Frontal cortex (tissue), 4 donors: ENCODE measurements around the gene CCDC9B. TPM values are rescaled to one million over a fixed set of nuclear protein-coding genes. Genes with fewer than 3 reads are reported as not detected.

Experiments used
- DNase-seq, 2 donors: peaks; one replicate each; pipeline ENCODE4 v3.0.0; 2012; ENCODE audit warnings: low spot score in 2 of 2
- FAIRE-seq: peaks from 2 replicates; lab custom pipeline; 2012; peaks lifted over from hg19 to GRCh38; lab: Jason Lieb, UNC
- total RNA-seq: library from RNA; depleted of rRNA; stranded (reverse); fragments of >200 nt; gene quantifications from one replicate; pipeline ENCODE4 v1.2.3, GENCODE V29; 2014
- donor health status: control.
- donor health status: control.
- donor health status: control.

CCDC9B gene
- total RNA-seq, 1 donor from 2014 or later: 0.41 TPM

GRCh38 chr15:40317580-40317979 lies 23.2 kb downstream of the CCDC9B start:
- DNase-seq (no peak), FAIRE-seq (no peak)

- no peak for DNase-seq
- FAIRE-seq: no peak
Observed at GRCh38 chr15:40316931-40317330, 23.8 kb downstream of the CCDC9B start.

GRCh38 chr15:40314723-40315276 lies 25.9 kb downstream of the CCDC9B start:
- DNase-seq (no peak), FAIRE-seq (no peak)

- DNase-seq (no peak), FAIRE-seq (no peak)
Observed at GRCh38 chr15:40313531-40314398, 27.0 kb downstream of the CCDC9B start.

- FAIRE-seq: no peak
- no peak for DNase-seq
Observed at GRCh38 chr15:40312370-40313158, 28.2 kb downstream of the CCDC9B start.

- no peak for FAIRE-seq
- DNase-seq: no peak
Observed at GRCh38 chr15:40310993-40311392, 29.7 kb downstream of the CCDC9B start.

- DNase-seq (no peak), FAIRE-seq (no peak)
Observed at GRCh38 chr15:40310001-40310959, 30.5 kb downstream of the CCDC9B start.

- no peak for FAIRE-seq
- no peak for DNase-seq
Observed at GRCh38 chr15:40309344-40309862, 31.3 kb downstream of the CCDC9B start.

GRCh38 chr15:40307421-40308211 lies 33.1 kb downstream of the CCDC9B start, which contains the start of gene PLCB2:
PLCB2 (minus strand) TSS chr15:40307935; CDS start chr15:40307672, 263 bp downstream.
- DNase-seq (no peak), FAIRE-seq (no peak)

- FAIRE-seq: no peak
Observed at GRCh38 chr15:40306908-40307307, 33.8 kb downstream of the CCDC9B start.

GRCh38 chr15:40306371-40306770 lies 34.4 kb downstream of the CCDC9B start:
- FAIRE-seq (no peak), DNase-seq (no peak)

More at GRCh38 chr15:40306908-40307307, 33.8 kb downstream of the CCDC9B start:
- DNase-seq: no peak

GRCh38 chr15:40305281-40305680 lies 35.5 kb downstream of the CCDC9B start:
- FAIRE-seq (no peak), DNase-seq (no peak)

- DNase-seq (no peak), FAIRE-seq (no peak)
Observed at GRCh38 chr15:40303576-40303975, 37.2 kb downstream of the CCDC9B start.

- no peak for DNase-seq
- no peak for FAIRE-seq
Observed at GRCh38 chr15:40302981-40303380, 37.8 kb downstream of the CCDC9B start.

GRCh38 chr15:40302288-40302886 lies 38.4 kb downstream of the CCDC9B start:
- no peak for DNase-seq
- FAIRE-seq: no peak

GRCh38 chr15:40301467-40302179 lies 39.1 kb downstream of the CCDC9B start:
- FAIRE-seq (no peak), DNase-seq (no peak)

GRCh38 chr15:40300771-40301170 lies 40.0 kb downstream of the CCDC9B start:
- DNase-seq (no peak), FAIRE-seq (no peak)
